Kidney capillary endothelial cell (primary cell): Measurements from ENCODE around the gene EPHB4.
"Not testable (repeated sequence)": the region's sequence is repeated elsewhere in the genome, so short reads cannot be mapped to it uniquely, and the experiment has no call there.

ENCODE experiments used
- DNase-seq: peaks from one replicate; pipeline ENCODE4 v3.0.0-alpha.2; 2018; ENCODE audit warnings: low spot score

EPHB4 gene

GRCh38 chr7:100827330-100828226, at the start of gene EPHB4:
Gene EPHB4 (minus strand): TSS chr7:100827523. CDS start chr7:100827030, 493 bp downstream.
- DNase-seq, result peak; percentile 73

- no peak for DNase-seq
Measured at GRCh38 chr7:100875356-100875751, 48.0 kb upstream of the EPHB4 start.

GRCh38 chr7:100874577-100875355, 47.4 kb upstream of the EPHB4 start, which contains the start of gene SRRT:
Gene SRRT (plus strand): TSS chr7:100875103. CDS start chr7:100875591, 488 bp downstream.
- DNase-seq, result peak; percentile 97

- no peak for DNase-seq
Measured at GRCh38 chr7:100874300-100874576, 46.9 kb upstream of the EPHB4 start.

- DNase-seq, result no peak
Measured at GRCh38 chr7:100873599-100874299, 46.4 kb upstream of the EPHB4 start.

GRCh38 chr7:100867776-100868485, 40.6 kb upstream of the EPHB4 start:
- no peak for DNase-seq

- no peak for DNase-seq
Measured at GRCh38 chr7:100867040-100867775, 39.9 kb upstream of the EPHB4 start, which contains the start of gene TRIP6. Gene TRIP6 (plus strand): TSS chr7:100867387. CDS start chr7:100867498, 111 bp downstream.

- DNase-seq, result no peak
Measured at GRCh38 chr7:100866729-100867039, 39.4 kb upstream of the EPHB4 start.

- DNase-seq, result no peak
Measured at GRCh38 chr7:100865938-100866728, 38.8 kb upstream of the EPHB4 start.

GRCh38 chr7:100865372-100865911, 38.1 kb upstream of the EPHB4 start:
- DNase-seq, result no peak

GRCh38 chr7:100864263-100864845, 37.0 kb upstream of the EPHB4 start:
- DNase-seq, result no peak

GRCh38 chr7:100863406-100863950, 36.2 kb upstream of the EPHB4 start:
- DNase-seq, result no peak

GRCh38 chr7:100861616-100861985, 34.3 kb upstream of the EPHB4 start:
- DNase-seq, result no peak

GRCh38 chr7:100860702-100861615, 33.6 kb upstream of the EPHB4 start:
- DNase-seq, result no peak

GRCh38 chr7:100859856-100860255, 32.5 kb upstream of the EPHB4 start:
- no peak for DNase-seq

- no peak for DNase-seq
Measured at GRCh38 chr7:100856871-100857282, 29.6 kb upstream of the EPHB4 start.

GRCh38 chr7:100855515-100855914, 28.2 kb upstream of the EPHB4 start:
- DNase-seq, result no peak

GRCh38 chr7:100854899-100855298, 27.6 kb upstream of the EPHB4 start:
- not testable (repeated sequence) for DNase-seq
